Measurements from ENCODE around the gene SLC26A8. TPM values are rescaled to one million over a fixed set of nuclear protein-coding genes. Genes with fewer than 3 reads are reported as not detected.

SLC26A8 gene
- total and polyA plus RNA-seq, 2 of the 13 experiments (the other 11 are each of a cell fraction or from before 2014, with no cell fraction given): 0.46 TPM; not detected in 1

DNA sequence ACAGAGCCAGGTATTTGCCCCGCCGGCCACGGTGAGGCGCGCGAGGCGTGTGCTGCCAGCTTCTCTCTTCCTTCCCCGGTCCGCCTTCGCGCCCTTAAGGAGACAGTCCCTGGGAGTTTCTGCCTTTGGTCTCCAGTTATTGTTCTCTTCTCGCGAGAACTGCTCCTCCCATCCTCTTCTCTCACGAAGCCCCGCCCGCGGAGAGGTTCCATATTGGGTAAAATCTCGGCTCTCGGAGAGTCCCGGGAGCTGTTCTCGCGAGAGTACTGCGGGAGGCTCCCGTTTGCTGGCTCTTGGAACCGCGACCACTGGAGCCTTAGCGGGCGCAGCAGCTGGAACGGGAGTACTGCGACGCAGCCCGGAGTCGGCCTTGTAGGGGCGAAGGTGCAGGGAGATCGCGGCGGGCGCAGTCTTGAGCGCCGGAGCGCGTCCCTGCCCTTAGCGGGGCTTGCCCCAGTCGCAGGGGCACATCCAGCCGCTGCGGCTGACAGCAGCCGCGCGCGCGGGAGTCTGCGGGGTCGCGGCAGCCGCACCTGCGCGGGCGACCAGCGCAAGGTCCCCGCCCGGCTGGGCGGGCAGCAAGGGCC lies 3.2 kb upstream of the SLC26A8 start, which contains the start of gene MAPK14 (continued):
- TF ChIP-seq ZNF891 (CRISPR knock-in tag; IDR thresholded peaks at IDR 0.05): no peak; the same call in 1 of the 2 replicates
- TF ChIP-seq, protein P1, sequence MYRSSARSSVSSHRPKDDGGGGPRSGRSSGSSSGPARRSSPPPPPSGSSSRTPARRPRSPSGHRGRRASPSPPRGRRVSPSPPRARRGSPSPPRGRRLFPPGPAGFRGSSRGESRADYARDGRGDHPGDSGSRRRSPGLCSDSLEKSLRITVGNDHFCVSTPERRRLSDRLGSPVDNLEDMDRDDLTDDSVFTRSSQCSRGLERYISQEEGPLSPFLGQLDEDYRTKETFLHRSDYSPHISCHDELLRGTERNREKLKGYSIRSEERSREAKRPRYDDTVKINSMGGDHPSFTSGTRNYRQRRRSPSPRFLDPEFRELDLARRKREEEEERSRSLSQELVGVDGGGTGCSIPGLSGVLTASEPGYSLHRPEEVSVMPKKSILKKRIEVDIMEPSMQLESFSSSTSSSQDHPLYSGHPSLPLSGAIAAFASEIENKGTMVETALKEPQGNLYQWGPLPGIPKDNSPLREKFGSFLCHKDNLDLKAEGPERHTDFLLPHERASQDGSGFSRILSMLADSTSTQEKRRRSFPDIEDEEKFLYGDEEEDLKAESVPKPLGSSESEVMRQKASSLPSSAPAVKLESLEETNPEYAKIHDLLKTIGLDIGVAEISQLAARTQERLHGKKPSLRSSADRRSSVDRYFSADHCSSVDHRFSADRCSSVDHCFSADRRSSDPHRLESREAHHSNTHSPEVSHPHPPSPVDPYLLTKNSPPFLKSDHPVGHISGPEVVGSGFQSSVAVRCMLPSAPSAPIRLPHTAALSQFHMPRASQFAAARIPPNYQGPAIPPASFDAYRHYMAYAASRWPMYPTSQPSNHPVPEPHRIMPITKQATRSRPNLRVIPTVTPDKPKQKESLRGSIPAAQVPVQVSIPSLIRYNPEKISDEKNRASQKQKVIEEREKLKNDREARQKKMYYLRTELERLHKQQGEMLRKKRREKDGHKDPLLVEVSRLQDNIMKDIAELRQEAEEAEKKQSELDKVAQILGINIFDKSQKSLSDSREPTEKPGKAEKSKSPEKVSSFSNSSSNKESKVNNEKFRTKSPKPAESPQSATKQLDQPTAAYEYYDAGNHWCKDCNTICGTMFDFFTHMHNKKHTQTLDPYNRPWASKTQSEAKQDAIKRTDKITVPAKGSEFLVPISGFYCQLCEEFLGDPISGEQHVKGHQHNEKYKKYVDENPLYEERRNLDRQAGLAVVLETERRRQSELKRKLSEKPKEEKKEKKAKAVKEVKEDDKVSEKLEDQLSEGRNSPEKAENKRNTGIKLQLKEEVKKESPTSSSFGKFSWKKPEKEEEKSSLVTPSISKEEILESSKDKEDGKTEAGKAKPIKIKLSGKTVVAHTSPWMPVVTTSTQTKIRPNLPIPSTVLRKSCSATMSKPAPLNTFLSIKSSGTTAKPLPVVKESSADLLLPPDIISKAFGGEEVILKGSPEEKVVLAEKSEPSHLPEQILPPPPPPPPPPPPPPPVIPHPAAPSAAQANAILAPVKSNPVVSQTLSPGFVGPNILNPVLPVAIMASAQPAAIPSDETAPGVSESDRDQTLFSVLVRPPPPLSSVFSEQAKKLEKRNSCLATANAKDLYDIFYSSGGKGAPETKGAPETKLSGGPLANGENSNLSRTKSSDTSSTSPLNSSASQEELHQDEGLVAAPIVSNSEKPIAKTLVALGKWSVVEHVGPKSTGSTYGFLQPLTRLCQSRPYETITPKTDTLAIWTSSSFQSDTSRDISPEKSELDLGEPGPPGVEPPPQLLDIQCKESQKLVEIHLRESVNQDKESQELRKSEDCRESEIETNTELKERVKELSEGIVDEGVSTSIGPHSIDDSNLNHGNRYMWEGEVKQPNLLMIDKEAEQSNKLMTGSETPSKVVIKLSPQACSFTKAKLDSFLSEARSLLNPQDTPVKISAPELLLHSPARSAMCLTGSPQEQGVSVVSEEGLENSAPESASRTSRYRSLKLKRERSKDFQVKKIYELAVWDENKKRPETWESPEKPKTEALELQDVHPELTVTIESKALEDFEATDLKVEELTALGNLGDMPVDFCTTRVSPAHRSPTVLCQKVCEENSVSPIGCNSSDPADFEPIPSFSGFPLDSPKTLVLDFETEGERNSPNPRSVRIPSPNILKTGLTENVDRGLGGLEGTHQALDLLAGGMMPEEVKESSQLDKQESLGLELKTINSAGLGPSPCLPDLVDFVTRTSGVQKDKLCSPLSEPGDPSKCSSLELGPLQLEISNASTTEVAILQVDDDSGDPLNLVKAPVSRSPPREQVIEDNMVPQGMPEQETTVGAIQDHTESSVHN (CRISPR knock-in tag; IDR thresholded peaks at IDR 0.05): no peak
- TF ChIP-seq DR1 (CRISPR knock-in tag; IDR thresholded peaks at IDR 0.05): peak; percentile 74
- no peak for TF ChIP-seq ZNF430 (CRISPR knock-in tag; IDR thresholded peaks at IDR 0.05)
- peak; percentile 18; the same call in 1 of the 2 replicates for TF ChIP-seq ZSCAN31 (CRISPR knock-in tag; IDR thresholded peaks at IDR 0.05; ENCODE audit: low read depth)
- TF ChIP-seq CAMTA2 (CRISPR knock-in tag; IDR thresholded peaks at IDR 0.05; ENCODE audit: borderline replicate concordance): no peak
- TF ChIP-seq, protein P2, sequence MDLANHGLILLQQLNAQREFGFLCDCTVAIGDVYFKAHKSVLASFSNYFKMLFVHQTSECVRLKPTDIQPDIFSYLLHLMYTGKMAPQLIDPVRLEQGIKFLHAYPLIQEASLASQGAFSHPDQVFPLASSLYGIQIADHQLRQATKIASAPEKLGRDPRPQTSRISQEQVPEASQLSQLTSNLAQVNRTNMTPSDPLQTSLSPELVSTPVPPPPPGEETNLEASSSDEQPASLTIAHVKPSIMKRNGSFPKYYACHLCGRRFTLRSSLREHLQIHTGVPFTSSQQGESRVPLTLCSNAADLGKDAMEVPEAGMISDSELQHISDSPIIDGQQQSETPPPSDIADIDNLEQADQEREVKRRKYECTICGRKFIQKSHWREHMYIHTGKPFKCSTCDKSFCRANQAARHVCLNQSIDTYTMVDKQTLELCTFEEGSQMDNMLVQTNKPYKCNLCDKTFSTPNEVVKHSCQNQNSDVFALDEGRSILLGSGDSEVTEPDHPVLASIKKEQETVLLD (CRISPR knock-in tag; IDR thresholded peaks at IDR 0.05; ENCODE audit: low read depth): no peak
- no peak for TF ChIP-seq TOPORS (CRISPR knock-in tag; IDR thresholded peaks at IDR 0.05)
- TF ChIP-seq, protein P3, sequence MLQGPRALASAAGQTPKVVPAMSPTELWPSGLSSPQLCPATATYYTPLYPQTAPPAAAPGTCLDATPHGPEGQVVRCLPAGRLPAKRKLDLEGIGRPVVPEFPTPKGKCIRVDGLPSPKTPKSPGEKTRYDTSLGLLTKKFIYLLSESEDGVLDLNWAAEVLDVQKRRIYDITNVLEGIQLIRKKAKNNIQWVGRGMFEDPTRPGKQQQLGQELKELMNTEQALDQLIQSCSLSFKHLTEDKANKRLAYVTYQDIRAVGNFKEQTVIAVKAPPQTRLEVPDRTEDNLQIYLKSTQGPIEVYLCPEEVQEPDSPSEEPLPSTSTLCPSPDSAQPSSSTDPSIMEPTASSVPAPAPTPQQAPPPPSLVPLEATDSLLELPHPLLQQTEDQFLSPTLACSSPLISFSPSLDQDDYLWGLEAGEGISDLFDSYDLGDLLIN (CRISPR knock-in tag; IDR thresholded peaks at IDR 0.05; ENCODE audit: borderline replicate concordance): peak; percentile 72; the same call in 1 of the 2 replicates
- TF ChIP-seq ZNF503 (CRISPR knock-in tag; IDR thresholded peaks at IDR 0.05): peak; percentile 74
- peak; percentile 93 for TF ChIP-seq TEAD3 (CRISPR knock-in tag; optimal IDR thresholded peaks at IDR 0.05; ENCODE audit: borderline replicate concordance)
- TF ChIP-seq ZHX1 (CRISPR knock-in tag; IDR thresholded peaks at IDR 0.05; ENCODE audit: low read depth): no peak
- TF ChIP-seq SMAD3 (CRISPR knock-in tag; IDR thresholded peaks at IDR 0.05): peak; percentile 70
